Non-pigmented ciliary epithelial cell (primary cell): ENCODE data around the gene KCNMA1.
"Not testable (repeated sequence)": the region's sequence is repeated elsewhere in the genome, so short reads cannot be mapped to it uniquely, and the experiment has no call there.

Experiments
- DNase-seq: peaks from one replicate; pipeline ENCODE4 v3.0.0-alpha.2; 2010; ENCODE audit warnings: low read depth

Gene KCNMA1

GRCh38 chr10:77637532-77638320 lies at the start of gene KCNMA1:
KCNMA1 (minus strand) TSS chr10:77637808.
- DNase-seq = no peak

- DNase-seq = no peak
Observed at GRCh38 chr10:77686650-77687417, 49.2 kb upstream of the KCNMA1 start.

GRCh38 chr10:77686096-77686495 lies 48.5 kb upstream of the KCNMA1 start:
- no peak for DNase-seq

- no peak for DNase-seq
Observed at GRCh38 chr10:77685432-77685831, 47.8 kb upstream of the KCNMA1 start.

GRCh38 chr10:77683088-77683432 lies 45.5 kb upstream of the KCNMA1 start:
- not testable (repeated sequence) for DNase-seq

- no peak for DNase-seq
Observed at GRCh38 chr10:77682393-77683087, 44.9 kb upstream of the KCNMA1 start.

- DNase-seq = no peak
Observed at GRCh38 chr10:77681839-77682238, 44.2 kb upstream of the KCNMA1 start.

GRCh38 chr10:77680811-77681210 lies 43.2 kb upstream of the KCNMA1 start:
- no peak for DNase-seq

GRCh38 chr10:77680065-77680464 lies 42.5 kb upstream of the KCNMA1 start:
- no peak for DNase-seq

GRCh38 chr10:77679217-77679616 lies 41.6 kb upstream of the KCNMA1 start:
- no peak for DNase-seq

GRCh38 chr10:77678146-77678545 lies 40.5 kb upstream of the KCNMA1 start:
- DNase-seq = no peak

- DNase-seq = no peak
Observed at GRCh38 chr10:77675347-77675746, 37.7 kb upstream of the KCNMA1 start.

- DNase-seq = no peak
Observed at GRCh38 chr10:77673515-77674140, 36.0 kb upstream of the KCNMA1 start.

GRCh38 chr10:77673101-77673500 lies 35.5 kb upstream of the KCNMA1 start:
- no peak for DNase-seq

- no peak for DNase-seq
Observed at GRCh38 chr10:77671594-77672252, 34.1 kb upstream of the KCNMA1 start.

- no peak for DNase-seq
Observed at GRCh38 chr10:77670817-77671443, 33.3 kb upstream of the KCNMA1 start.

- no peak for DNase-seq
Observed at GRCh38 chr10:77669892-77670291, 32.3 kb upstream of the KCNMA1 start.

- no peak for DNase-seq
Observed at GRCh38 chr10:77667426-77668324, 30.1 kb upstream of the KCNMA1 start.

GRCh38 chr10:77666821-77667220 lies 29.2 kb upstream of the KCNMA1 start:
- DNase-seq = no peak

GRCh38 chr10:77664696-77665095 lies 27.1 kb upstream of the KCNMA1 start:
- DNase-seq = no peak
